HG03097 (cell line): ENCODE results near the gene GRK1.
"Not testable (repeated sequence)": the region's sequence is repeated elsewhere in the genome, so short reads cannot be mapped to it uniquely, and the experiment has no call there.

Source experiments
- ATAC-seq: cut with Tn5 transposase; IDR thresholded peaks from one replicate; pipeline ENCODE4 v1.9.1; 2021; ENCODE audit not compliant: unreplicated experiment, low FRiP score

The GRK1 gene

DNA sequence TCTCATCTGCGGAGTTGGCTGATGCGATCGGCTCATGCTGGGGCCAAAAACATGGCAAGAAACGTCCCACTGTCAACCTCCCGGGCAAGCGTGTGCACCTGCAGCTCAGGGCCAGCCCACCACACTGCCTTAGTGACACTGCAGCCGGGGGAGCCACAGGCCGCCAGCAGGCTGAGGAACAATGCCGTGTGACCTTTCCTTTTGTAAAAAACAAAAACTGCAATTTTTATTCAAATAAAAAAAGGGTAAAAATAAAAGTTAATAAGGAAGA lies 73.2 kb downstream of the GRK1 start:
- no peak for ATAC-seq

GRCh38 chr13:113740661-113741060 lies 73.6 kb downstream of the GRK1 start:
- no peak for ATAC-seq

DNA sequence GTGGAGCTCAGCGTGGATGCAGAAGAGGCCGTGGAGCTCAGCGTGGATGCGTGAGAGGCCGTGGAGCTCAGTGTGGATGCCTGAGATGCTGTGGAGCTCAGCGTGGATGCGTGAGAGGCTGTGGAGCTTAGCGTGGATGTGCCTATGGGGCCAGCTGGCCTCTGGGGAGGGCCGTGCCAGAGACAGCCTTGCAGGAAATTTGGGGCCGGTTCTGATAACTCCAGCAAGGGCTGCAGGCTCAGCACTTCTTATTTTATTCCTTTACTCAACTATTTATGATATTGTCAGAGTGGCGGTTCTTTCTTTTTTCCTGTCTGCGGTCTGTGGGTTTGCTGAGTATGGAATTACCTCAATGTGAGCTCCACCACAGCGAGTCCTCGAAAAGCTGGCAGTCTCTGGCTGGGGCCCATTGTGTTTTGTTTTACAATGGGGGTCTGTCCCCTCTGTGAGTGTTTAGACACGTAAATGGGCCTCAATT lies 74.2 kb downstream of the GRK1 start:
- ATAC-seq = no peak

- ATAC-seq = no peak
Measured at GRCh38 chr13:113742000-113742441, 75.0 kb downstream of the GRK1 start.

- no peak for ATAC-seq
Measured at GRCh38 chr13:113742445-113743120, 75.6 kb downstream of the GRK1 start.

DNA sequence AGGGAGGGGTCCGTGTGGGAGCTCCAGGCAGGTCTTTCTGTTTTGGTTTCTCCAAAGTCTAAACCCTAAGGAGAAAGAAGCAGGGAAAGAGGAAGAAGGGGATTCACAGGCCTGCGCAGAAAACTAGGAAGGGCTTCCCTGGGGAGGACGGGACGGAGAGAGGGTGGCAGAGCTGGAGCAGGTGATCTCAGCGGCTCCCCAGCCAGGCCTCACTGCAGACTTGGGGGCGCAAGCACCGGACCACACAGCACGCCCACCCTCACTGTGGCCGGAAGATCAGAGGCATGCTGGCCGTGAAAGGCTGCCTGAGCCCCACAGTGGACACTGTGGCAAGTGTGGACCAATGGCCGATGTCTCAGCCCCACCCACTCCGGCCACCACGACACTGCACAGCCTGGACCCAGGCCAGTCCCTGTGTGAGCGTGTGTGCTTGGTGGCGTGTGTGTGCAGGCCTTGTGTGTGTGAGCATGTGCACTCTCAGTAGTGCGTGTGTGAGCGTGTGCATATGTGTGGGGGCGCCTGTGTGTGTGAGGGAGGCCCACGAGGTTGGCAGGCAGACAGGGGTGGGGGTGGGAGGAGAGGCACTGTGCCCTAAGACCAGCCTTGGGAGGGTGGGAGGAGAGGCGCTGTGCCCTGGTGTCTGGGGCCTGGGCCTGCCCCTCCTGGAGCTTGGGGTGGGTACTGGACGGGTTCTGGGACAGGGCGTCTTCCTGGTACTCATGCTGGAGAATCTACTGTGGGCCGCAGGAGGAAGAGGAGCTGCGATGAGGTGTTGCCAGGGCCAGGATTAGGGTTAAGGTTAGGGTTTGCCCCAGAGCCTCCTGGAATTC lies 76.6 kb downstream of the GRK1 start:
- no peak for ATAC-seq

DNA sequence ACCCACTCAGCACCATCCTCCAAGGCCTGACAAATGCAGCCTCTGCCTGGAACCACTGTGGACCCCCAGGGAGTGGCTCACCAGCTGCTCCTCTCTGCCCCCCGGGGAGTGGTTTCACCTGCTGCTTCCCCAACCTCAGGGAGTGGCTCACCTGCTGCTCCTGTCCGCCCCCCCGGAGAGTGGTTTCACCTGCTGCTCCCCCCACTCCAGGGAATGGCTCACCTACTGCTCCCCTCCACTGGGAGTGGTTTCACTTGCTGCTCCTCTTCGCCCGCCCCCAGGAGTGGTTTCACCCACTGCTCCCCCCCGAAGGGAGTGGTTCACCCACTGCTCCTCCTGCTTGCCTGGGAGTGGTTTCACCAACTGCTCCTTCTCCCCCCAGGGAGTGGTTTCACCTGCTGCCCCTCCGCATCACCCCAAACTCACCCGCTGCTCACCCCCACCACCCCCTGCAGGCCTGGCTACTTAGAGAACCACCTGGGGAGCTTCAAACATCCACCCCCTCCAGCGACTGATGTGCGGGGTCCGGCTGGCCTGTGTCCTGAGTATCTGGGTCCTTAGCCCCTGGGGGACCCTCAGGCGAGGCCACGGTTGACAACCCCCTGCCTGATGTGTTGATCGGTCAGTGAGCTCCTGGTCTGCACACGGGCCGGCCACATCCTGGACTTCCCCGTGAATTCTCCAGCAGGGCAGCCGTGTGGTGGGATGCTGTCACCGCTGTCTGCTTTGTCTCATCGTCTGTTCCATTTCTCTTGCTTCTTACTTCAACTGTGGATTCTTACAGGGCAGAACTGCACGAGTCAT lies 77.4 kb downstream of the GRK1 start:
- ATAC-seq = no peak

DNA sequence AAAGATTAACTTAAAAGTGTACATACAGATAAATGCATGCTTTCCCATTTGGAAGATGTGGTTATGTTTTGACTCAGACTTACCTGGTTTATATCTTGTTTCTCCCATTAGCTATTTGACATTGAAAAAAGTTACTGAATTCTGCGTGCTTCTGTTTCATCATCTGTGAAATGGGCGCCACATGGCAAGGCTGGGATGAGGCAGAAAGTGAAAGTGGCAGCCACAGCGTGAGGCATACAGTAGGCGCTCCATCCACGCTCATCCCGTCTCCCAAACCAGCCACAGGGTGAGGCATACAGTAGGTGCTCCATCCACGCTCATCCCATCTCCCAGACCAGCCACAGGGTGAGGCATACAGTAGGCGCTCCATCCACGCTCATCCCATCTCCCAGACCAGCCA lies 78.0 kb downstream of the GRK1 start:
- ATAC-seq = no peak

- not testable (repeated sequence) for ATAC-seq
Measured at GRCh38 chr13:113745500-113746142, 78.6 kb downstream of the GRK1 start.

DNA sequence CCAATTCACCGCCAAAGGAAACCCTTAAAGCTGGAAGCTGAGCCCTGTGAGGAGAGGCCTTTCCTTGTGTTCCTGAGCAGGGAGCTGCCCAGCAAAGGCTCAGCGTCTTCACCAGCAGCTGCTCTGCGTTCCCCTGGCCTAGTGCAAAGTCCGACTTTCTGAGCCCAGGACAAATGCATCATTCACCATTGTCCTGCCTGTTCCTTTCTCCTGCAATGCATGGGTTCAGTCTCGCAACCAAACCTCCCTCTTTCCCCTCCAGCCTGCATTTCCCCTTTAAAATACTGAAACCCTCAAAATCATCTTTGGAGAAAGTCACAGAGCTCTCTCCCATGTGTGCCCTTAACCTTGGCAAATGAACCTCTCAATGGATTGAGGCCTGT lies 79.1 kb downstream of the GRK1 start:
- no peak for ATAC-seq

GRCh38 chr13:113746671-113747070 lies 79.7 kb downstream of the GRK1 start:
- no peak for ATAC-seq

- no peak for ATAC-seq
Measured at GRCh38 chr13:113747291-113747833, 80.3 kb downstream of the GRK1 start.

DNA sequence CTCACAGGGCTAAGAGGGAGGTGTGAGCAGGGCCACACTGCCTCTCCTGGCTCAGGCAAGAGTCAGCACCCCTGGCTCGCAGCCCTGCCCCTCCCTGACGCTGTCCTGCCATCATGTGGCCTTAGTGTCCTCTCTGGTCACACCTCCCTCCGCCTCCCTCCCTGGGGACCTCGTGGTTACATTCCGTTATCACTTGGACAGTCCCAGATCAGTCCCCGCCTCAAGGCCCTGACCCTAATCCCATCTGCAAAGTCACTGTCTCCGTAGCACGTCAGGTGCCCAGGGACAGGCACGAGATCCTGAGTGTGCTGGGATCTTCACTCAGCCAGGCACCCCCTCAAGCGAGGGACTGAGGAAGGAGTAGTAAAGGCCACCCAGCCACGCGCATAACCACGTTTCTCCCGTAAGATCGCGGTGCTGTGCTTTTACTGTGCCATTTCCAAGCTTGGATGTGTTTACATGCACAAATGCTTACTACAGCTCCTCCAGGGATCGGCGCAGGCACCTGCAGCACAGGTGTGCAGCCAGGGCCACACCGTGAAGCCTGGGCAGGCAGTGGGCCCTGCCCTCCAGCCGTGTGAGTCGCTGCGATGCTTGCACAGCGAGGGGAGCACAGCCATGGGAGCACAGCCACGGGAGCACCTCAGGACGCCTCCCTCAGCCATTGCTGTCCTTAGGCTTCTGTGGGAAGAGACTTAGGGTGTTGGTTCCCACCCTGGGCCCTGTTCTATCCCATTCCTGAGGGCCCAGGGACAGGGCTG lies 81.3 kb downstream of the GRK1 start:
- no peak for ATAC-seq

- no peak for ATAC-seq
Measured at GRCh38 chr13:113748862-113749451, 81.9 kb downstream of the GRK1 start.

GRCh38 chr13:113749507-113749906 lies 82.5 kb downstream of the GRK1 start:
- no peak for ATAC-seq

DNA sequence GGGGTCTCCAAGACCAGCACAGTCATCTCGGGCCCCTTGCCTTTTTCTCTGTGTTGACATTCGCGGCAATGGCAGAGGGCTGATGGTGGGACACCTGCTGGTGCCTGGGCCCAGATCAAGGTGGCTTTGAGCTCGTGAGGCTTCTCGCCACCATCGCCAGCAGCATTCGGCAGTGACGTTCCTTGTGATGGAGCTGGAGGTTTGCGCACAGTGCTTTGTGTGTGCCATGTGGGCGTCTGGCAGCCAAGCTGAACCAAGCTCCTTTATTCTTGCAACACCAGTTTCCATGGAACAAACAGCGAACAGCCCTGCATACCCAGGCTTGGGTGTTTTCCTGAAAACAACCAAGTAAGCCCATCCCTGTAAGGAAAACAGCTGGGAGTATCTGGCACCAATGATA lies 82.9 kb downstream of the GRK1 start:
- ATAC-seq = no peak

DNA sequence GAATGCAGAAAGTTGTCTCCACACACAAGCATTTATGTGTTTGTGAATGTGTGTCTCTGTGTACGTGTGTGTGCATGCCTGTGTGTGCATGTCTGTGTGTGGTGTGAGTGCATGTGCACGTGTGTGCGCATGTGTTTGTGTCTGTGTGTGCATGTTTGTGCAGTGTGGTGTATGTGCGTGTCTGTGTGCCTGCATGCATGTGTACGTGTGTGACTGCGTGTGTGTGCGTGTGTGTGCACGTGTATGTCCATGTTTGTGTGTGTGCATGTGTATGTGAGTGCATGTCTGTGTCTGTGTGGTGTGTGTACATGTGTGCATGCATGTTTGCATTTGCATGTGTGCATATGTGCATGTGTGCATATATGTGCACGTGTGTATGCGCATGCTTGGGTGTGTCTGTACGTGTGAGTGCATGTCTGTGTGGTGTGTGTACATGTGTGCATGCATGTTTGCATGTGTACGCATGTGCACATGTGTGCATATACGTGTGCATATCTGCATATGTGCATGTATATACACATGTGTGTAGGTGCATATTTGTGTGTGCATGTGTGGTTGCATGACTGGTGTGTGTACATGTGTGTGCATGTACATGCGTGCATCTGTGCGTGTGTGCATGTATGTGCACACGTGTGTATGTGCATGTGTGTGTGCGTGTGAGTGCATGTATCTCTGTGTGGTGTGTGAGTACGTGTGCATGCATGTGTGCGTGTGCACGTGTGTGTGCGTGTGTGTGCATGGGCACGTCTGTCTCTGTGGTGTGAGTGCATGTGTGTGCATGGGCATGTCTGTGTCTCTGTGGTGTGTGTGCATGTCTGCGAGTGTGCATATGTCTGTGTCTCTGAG lies 83.8 kb downstream of the GRK1 start:
- ATAC-seq = no peak

- no peak for ATAC-seq
Measured at GRCh38 chr13:113751491-113751890, 84.5 kb downstream of the GRK1 start.
